ENCODE results near the gene MECP2.
"Not testable (repeated sequence)": the region's sequence is repeated elsewhere in the genome, so short reads cannot be mapped to it uniquely, and the experiment has no call there.

MECP2 gene

GRCh38 chrX:154017766-154018517 lies 79.6 kb downstream of the MECP2 start:
- DNase-seq (ENCODE audit: low spot score) = no peak

GRCh38 chrX:154016366-154017076 lies 81.0 kb downstream of the MECP2 start:
- DNase-seq (ENCODE audit: low spot score) = no peak

GRCh38 chrX:154015581-154016264 lies 81.8 kb downstream of the MECP2 start:
- no peak for DNase-seq (ENCODE audit: low spot score)

- no peak for DNase-seq (ENCODE audit: low spot score)
Measured at GRCh38 chrX:154014429-154015380, 82.8 kb downstream of the MECP2 start.

GRCh38 chrX:154013614-154014360 lies 83.7 kb downstream of the MECP2 start:
- peak; percentile 56 for DNase-seq (ENCODE audit: low spot score)

- DNase-seq (ENCODE audit: low spot score) = no peak
Measured at GRCh38 chrX:154013001-154013421, 84.5 kb downstream of the MECP2 start.

- DNase-seq (ENCODE audit: low spot score) = no peak
Measured at GRCh38 chrX:154012336-154012991, 85.1 kb downstream of the MECP2 start.

GRCh38 chrX:154011376-154012335 lies 85.9 kb downstream of the MECP2 start:
- DNase-seq (ENCODE audit: low spot score) = no peak

- DNase-seq (ENCODE audit: low spot score) = no peak
Measured at GRCh38 chrX:154010330-154011087, 87.0 kb downstream of the MECP2 start.

GRCh38 chrX:154008521-154008920 lies 89.0 kb downstream of the MECP2 start:
- no peak for DNase-seq (ENCODE audit: low spot score)

GRCh38 chrX:154006947-154007346 lies 90.6 kb downstream of the MECP2 start:
- no peak for DNase-seq (ENCODE audit: low spot score)

- DNase-seq (ENCODE audit: low spot score) = no peak
Measured at GRCh38 chrX:154004315-154004714, 93.2 kb downstream of the MECP2 start.

GRCh38 chrX:154002215-154002719 lies 95.2 kb downstream of the MECP2 start:
- peak; percentile 80 for DNase-seq (ENCODE audit: low spot score)

- no peak for DNase-seq (ENCODE audit: low spot score)
Measured at GRCh38 chrX:154000051-154000450, 97.5 kb downstream of the MECP2 start.

GRCh38 chrX:153999359-154000037 lies 98.0 kb downstream of the MECP2 start:
- no peak for DNase-seq (ENCODE audit: low spot score)

- no peak for DNase-seq (ENCODE audit: low spot score)
Measured at GRCh38 chrX:153995504-153995903, 102.0 kb downstream of the MECP2 start.

GRCh38 chrX:153994398-153994797 lies 103.1 kb downstream of the MECP2 start:
- DNase-seq (ENCODE audit: low spot score) = not testable (repeated sequence)

GRCh38 chrX:153993978-153994377 lies 103.5 kb downstream of the MECP2 start:
- DNase-seq (ENCODE audit: low spot score) = no peak

Data from GM03348 (cell line).